Coronary artery (tissue), 2 donors: ENCODE results near the gene ATG3.
"Not testable (repeated sequence)": the region's sequence is repeated elsewhere in the genome, so short reads cannot be mapped to it uniquely, and the experiment has no call there.

Experiments used
- DNase-seq: peaks from one replicate; pipeline ENCODE4 v3.0.0-alpha.2; 2017; ENCODE audit warnings: low spot score
- H3K27ac ChIP-seq, 2 donors: fragments of 200-600 bp; sonication (generic); one replicate each; pipeline ENCODE4 v1.5.1; 2016 to 2019
- H3K4me3 ChIP-seq: fragments of 200-600 bp; sonication (generic); 2 replicates; pipeline ENCODE4 v1.5.1; 2016; ENCODE audit warnings: mild to moderate bottlenecking, moderate library complexity
- TF ChIP-seq, protein P1 (sequence below): fragments of 200-600 bp; sonication (generic); IDR thresholded peaks from one replicate; pipeline ENCODE4 v1.5.1; 2019; ENCODE audit warnings: antibody characterized with exemption

ATG3 gene

DNA sequence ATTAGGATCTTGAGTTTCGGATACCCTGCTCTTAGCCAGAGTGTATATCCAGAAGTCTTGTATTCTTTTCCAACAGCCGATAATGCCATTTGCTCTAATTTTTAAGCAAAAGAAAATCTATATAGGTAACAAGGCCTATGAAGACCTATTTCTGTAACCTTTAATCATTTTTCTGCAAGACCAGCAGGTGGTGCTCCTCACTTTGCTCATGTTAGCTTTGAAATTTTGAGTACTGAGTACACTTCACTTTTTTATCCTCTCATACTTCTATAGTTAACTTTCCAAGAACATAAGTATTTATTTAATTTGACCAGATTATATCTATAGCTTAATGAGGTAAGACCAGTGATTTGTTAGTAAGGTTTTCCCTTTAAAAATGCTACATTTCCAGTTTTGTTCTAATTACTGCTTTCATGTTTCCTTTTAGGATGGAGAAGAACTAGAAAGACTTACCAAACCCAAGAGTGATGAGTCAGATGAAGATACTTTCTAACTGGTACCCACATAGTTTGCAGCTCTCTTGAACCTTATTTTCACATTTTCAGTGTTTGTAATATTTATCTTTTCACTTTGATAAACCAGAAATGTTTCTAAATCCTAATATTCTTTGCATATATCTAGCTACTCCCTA lies 20.6 kb upstream of the ATG3 start:
- TF ChIP-seq, protein P1, sequence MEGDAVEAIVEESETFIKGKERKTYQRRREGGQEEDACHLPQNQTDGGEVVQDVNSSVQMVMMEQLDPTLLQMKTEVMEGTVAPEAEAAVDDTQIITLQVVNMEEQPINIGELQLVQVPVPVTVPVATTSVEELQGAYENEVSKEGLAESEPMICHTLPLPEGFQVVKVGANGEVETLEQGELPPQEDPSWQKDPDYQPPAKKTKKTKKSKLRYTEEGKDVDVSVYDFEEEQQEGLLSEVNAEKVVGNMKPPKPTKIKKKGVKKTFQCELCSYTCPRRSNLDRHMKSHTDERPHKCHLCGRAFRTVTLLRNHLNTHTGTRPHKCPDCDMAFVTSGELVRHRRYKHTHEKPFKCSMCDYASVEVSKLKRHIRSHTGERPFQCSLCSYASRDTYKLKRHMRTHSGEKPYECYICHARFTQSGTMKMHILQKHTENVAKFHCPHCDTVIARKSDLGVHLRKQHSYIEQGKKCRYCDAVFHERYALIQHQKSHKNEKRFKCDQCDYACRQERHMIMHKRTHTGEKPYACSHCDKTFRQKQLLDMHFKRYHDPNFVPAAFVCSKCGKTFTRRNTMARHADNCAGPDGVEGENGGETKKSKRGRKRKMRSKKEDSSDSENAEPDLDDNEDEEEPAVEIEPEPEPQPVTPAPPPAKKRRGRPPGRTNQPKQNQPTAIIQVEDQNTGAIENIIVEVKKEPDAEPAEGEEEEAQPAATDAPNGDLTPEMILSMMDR = no peak
- no peak overlapping the region for H3K27ac ChIP-seq
- H3K4me3 ChIP-seq = no peak overlapping the region
- DNase-seq = no peak

DNA sequence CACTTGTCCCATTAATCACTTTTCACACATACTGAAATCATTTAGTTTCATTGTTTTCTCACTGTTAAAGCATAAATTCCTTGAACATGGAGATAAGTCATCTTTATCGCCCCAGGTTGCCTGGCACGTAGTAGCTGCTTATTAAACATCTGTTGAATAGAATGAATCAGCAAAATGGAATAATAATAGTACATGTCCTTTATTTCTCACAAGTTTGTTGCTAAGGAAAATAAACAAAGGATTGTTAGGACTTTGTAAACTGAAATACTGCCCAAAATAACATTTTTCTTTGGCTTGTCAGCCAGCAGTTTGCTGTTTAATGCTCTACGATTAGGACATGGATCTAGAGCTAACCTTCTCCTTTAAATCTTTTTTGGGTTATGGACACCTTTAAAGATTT lies 17.9 kb upstream of the ATG3 start:
- no peak overlapping the region for H3K4me3 ChIP-seq
- DNase-seq = no peak
- TF ChIP-seq, protein P1 = no peak
- H3K27ac ChIP-seq = no peak overlapping the region

DNA sequence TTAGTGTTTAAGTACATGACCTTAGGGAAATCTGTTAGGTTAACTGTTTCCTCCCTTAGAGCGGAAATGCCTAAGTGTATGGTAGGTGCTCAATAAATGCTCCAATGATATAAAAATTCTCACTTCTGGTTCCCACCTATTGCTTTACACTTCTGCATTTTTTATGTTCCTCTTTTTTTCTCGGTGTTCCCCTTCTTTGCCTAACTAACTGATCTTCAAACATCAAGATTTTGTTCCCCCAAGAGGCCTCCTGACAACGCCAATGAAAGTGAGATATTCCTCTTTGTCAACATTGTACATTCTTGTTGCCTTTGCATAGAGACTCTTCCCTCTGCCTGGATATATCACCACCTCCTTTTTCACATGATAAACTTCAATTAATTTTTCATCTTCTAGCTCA lies 17.5 kb upstream of the ATG3 start:
- no peak overlapping the region for H3K4me3 ChIP-seq
- TF ChIP-seq, protein P1 = no peak
- DNase-seq = no peak
- H3K27ac ChIP-seq = no peak overlapping the region

DNA sequence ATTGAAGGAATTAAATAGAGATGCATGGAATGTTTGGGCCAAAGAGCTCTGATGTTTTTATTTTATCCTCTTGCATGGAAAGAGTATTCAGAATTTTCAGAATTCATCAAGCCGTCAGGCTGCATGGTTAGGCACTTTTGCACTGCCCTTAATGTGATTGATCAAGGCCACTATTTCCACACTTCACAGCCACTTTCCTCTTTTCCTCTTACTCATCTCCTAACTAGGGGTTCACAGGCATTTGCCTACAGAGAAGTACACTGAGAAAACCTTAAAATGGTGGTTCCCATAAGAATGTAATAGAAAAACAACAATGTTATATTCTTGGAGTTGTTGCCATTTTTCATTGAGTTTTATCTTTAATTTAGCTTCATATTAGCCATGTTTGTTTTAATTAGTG lies 10.9 kb upstream of the ATG3 start:
- no peak overlapping the region for H3K4me3 ChIP-seq
- no peak overlapping the region for H3K27ac ChIP-seq
- TF ChIP-seq, protein P1 = no peak
- DNase-seq = no peak

DNA sequence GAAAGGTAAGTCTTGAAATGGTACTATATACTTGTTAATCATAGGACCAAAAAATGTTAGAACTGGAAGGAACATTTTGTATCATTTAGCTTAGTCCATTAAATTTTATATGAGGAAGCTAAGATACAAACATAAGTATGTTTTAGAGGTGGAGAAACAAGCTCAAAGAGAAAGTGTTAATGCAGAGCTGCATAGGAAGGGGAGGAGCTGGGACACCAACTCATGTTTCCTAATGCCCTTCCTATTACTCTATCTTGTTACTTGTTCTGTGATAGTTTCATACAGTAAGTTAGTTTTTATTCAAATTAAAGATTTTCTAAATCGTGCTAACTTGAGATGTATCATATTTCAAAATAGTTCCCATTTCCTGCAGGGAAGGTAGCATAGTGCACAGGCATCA lies 7.5 kb upstream of the ATG3 start:
- TF ChIP-seq, protein P1 = no peak
- DNase-seq = no peak
- Histone ChIP-seq H3K27ac (no peak overlapping the region), H3K4me3 (no peak overlapping the region)

DNA sequence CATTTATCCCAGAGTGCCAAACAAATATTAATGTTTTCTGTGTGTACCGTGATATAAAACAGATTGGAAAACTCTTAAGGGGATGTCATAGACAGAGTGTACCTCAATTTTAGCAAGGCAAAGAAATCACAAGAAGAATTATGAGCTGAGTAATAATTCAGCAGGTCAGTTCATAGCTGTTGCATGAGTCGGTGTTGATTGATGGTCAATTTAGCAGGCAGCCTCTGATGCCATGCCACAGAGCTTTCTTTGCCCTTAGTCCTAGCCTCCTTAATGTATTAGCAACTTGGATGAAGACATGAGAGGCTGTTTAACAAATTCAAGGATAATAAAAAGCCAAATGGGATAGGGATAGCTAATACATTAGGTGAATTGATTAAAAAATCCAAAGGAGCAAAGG lies 6.9 kb upstream of the ATG3 start:
- no peak overlapping the region for H3K4me3 ChIP-seq
- DNase-seq = no peak
- TF ChIP-seq, protein P1 = no peak
- no peak overlapping the region for H3K27ac ChIP-seq

DNA sequence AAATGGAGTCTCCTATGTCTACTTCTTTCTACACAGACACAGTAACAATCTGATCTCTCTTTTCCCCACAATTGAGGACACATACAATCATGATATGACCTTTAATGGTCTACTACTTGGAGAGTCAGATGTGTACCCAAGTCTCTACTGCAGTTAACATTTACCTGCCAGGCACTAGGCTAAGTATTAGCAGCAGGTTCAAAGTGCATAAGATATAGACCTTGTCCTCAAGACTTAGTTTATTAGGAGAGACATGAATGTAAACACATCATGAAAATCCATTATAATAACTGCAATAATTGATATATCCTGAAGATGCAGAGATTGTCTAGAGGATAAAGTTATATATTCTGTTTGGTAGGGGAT lies 3.2 kb upstream of the ATG3 start:
- Histone ChIP-seq H3K4me3 (no peak overlapping the region), H3K27ac (no peak overlapping the region)
- TF ChIP-seq, protein P1 = no peak
- no peak for DNase-seq

DNA sequence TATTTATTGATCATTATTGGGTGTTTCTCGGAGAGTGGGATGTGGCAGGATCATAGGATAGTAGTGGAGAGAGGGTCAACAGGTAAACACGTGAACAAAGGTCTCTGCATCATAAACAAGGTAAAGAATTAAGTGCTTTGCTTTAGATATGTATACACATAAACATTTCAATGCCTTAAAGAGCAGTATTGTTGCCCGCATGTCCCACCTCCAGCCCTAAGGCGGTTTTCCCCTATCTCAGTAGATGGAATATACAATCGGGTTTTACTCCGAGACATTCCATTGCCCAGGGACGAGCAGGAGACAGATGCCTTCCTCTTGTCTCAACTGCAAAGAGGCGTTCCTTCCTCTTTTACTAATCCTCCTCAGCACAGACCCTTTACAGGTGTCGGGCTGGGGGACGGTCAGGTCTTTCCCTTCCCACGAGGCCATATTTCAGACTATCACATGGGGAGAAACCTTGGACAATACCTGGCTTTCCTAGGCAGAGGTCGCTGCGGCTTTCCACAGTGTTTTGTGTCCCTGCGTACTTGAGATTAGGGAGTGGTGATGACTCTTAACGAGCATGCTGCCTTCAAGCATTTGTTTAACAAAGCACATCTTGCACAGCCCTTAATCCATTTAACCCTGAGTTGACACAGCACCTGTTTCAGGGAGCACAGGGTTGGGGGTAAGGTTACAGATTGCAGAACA lies 2.6 kb upstream of the ATG3 start:
- H3K27ac ChIP-seq, H3K4me3 ChIP-seq, DNase-seq: not testable (repeated sequence)
